GM18858 (cell line): ENCODE data around the gene MDFI.
"Not testable (repeated sequence)": the region's sequence is repeated elsewhere in the genome, so short reads cannot be mapped to it uniquely, and the experiment has no call there.

Experiments used
- ATAC-seq: cut with Tn5 transposase; IDR thresholded peaks from one replicate; pipeline ENCODE4 v1.9.1; 2021; ENCODE audit not compliant: unreplicated experiment

MDFI gene

DNA sequence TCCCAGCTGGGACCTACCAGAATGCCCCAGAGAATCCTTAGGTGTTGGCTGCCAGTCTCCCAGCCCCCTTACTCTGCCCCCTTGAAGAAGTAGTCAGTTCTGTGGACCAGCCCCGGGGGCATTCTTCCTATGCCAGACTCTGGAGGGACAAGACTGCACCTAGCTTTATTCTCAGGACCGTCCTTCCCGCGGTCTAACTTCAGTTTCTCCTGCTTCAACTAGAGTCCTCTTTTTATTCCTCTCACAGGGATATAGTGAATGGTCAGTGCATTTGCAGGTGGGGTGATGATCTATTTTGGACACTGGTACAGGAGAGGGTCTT is 35.9 kb upstream of the MDFI start:
- ATAC-seq: no peak

DNA sequence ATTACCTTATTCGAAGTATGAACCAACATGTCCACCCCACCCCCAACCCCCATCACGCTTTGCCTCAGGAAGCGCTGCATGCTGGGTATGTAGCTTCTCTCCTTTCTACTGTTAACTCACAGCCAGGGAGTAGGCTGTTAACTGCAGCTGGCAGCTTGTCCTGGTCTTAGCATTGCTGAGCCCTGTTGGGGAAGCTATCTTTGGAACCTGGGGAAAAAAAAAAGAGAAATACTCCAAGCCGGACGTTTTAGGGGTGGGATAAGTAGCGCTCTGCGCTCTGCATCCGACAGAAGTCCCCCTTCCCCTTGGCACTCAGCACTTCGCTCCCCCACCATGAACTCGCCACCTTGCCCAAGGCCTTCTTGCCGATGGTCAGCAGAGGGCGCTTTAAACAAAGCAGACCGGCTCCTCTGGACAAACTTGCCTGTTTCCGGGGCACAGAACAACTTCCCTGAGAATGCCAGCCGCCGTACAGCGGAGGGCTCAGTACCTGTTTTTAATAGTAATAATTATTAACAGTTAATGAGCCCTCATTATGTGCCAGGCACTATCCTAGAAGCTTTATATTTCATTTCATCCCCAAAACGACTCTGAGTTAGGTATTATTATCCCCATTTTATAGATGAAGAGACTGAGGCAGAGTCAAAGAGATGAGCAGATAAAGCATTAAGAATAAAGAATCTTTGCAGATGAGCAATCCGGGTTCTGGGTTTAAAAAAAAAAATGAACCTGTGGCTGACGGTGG is 35.2 kb upstream of the MDFI start:
- ATAC-seq: no peak

DNA sequence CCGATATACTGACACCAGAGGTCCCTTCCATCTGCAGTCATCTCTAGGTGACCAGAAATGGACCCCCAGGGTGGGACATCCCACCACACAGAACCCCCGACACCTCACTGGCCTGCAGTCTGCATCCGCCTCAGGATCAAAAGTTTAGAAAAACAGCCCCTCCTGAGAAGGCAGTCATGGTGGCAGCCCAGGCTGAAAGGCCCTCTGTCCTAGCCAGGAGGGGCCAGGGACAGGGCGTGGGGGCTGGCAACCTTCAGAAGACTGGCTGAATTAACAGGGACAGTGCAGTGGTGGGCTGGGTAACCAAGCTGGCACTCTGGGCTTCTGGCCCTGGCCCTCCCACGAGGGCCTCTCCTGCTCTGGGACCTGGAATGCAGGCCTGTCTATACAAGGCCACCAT is 34.3 kb upstream of the MDFI start:
- no peak for ATAC-seq

DNA sequence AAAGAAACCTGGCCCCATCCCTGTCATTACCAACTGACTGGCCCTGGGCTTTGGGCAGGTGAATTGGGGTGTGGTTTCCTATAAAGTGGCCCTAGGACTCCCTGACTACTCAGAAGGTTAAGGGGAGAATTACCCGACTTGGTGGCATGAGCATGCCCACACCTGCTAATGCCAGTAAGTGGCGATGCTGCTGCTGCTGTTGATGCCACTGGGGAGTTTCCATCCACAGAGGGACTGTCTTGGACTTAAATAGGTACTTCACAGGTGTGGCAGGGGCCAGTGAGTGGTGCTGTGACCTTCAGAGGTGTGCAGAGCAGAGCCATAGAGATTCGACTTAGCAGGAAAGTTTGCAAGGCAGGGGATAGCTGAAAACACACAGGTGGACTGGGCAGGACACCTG is 32.6 kb upstream of the MDFI start:
- no peak for ATAC-seq

DNA sequence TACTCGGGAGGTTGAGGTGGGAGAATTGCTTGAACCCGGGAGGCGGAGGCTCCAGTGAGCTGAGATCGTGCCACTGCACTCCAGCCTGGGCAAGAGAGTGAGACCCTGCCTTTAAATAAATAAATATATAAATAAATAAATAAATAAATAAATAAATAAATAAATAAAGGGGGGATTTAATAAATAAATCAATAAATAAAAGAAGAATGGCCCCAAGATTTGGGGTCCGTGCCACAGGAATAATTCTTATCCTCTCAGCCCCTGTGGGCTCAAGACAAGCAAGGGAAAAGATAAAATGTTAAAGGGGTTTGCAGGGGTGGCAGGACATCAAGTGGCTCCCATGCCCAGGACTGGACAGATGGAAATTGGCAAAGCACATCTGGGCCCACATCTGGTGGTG is 31.2 kb upstream of the MDFI start:
- no peak for ATAC-seq

DNA sequence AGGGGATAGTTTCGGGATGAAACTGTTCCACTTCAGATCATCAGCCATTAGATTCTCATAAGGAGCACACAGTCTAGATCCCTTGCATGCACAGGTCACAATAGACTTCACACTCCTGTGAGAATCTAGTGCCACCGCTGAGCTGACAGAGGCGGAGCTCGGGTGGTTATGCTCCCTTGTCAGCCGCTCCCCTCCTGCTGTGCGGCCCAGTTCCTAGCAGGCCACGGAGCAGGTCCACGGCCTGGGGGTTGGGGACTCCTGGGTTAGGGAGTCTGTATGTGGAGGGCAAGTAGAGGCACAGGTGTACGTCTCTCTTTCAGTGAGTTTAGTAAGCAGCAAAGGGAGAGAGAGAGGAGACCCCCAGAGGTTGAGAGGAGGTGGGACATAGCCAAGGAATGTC is 30.5 kb upstream of the MDFI start:
- no peak for ATAC-seq

DNA sequence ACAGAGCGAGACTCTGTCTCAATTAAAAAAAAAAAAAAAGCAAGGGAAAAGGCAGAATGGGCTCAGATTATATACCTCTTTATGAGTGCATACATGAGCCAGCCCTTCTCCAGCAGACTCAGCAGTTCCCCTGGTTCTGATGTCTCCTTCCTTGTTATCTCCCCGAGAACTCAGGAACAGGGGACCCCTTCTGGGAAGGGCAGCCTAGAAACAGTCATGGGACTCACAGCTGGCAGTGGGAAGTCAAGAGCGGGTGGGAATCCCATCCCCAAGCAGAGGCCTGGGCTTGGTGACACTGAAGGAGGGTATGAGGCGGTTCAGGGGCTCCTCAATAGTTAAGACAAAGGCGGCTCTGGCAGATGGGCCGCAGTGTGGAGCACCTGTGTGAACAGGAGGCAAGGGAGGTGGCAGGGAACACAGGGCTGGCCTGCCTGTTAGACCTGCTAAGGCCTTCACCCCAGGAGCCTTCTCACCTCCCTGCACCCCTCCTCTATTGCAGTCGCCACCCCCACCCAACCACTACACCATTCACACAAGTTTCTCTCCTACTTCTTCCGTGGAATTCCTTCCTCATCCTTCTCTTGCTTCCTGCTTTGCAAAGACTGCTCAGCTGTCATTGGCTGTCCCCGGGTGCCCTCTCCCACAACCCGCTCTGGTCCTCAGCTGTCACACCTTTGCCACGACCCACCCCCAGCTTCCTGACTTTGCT is 29.7 kb upstream of the MDFI start:
- ATAC-seq: no peak

DNA sequence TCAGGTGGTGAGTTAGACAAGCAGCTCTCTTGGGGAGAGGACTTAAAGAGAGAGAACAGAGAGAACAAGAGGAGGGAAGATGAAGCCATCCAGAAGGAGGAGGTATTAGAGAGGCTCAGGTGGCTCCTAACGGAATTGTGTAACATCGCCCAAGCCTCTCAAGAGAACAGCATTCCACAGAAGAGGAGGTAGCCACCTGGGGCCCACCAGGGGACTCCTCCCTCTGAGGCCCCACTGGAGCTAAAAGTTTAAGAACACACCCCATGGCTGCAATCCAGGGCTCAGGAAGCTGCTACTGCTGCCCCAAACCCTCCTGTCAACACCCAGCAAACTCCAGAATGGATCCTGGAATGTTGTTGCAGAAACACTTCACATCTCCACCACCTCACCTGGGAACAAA is 23.6 kb upstream of the MDFI start:
- ATAC-seq: no peak

DNA sequence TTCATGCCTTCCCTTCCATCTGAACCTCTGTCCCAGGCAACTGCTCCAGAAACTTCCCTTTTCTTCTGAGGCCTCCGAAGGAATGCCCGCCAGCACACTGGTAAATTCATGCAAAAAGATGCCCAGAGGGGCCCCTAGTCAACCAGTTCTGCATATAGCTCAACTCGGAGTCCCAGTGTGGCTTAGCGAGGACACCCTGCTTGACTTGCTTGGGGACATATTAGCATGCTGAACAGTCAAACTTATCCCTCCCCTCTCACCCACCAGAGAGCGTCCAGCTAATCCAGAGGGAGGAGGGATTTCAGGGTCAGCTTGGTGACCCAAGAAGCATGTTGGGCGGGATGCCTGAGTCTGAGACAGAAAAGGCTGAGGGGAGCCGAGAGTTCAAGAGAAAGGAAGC is 23.0 kb upstream of the MDFI start:
- no peak for ATAC-seq

DNA sequence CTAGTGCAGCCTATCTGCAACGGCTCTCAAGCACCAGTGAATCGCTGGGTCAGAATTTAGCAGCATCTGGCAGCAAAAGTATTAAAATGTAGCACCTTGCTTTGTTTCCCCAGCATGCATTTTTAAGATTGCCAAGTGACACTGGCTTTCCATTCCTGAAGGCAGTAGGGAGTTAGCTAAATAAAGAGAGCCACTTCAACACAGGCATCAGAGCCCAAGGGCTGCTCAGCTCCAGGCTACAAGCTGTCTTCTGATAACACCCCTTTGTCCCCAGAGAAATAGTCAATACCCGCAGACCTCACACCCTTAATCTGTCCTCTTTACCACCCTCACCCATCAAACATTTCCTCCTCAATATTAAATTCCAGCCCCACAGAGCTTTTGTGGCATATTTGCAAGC is 19.7 kb upstream of the MDFI start:
- no peak for ATAC-seq

DNA sequence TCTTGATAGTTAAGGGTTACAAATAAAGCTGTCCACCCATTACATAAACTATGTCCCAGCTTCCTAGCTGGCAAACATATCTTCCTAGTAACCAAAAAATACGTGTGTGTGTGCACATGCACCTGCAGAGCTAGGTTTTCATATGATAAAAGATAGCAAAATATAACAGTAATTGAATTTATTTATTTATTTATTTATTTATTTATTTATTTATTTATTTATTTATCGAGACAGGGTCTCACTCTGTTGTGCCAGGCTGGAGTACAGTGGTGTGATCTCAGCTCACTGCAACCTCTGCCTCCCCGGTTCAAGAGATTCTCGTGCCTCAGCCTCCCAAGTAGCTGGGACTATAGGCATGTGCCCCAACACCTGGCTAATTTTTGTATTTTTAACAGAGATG is 19.1 kb upstream of the MDFI start:
- not testable (repeated sequence) for ATAC-seq

DNA sequence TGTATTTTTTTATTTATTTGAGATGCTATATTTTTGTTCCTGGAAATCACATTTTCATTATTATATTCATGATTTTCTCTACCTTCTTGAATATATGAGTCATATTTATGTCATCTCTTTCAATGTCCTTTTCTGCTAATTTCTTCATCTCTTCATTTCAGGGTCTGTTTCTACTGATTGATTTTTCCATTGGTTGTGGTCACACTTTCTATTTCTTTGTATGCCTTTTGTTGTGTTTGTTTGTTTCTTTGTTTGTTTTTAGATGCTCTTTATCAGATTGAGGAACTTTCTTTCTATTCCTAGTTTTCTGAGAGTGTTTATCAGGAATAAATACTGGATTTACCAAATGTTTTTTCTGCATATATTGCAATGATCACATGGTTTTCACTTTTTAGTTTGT is 16.9 kb upstream of the MDFI start:
- ATAC-seq: no peak

DNA sequence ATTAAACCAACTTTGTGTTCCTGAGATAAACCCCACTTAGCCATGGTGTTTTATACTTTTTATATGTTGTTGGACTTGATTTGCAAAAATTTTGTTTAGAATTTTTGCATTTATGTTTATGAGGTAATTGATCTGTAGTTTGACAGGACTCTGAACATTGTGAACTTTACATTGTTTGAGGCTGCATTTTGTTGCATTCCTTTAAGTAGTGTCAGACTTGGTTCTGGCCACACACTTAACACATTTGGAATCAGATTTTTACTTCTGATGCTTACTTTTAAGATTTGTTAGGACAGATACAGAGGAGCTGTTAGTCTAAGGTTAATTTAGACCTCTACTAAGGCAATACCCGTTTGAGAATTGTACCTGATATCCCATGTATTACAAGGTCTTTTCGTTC is 16.5 kb upstream of the MDFI start:
- ATAC-seq: no peak

DNA sequence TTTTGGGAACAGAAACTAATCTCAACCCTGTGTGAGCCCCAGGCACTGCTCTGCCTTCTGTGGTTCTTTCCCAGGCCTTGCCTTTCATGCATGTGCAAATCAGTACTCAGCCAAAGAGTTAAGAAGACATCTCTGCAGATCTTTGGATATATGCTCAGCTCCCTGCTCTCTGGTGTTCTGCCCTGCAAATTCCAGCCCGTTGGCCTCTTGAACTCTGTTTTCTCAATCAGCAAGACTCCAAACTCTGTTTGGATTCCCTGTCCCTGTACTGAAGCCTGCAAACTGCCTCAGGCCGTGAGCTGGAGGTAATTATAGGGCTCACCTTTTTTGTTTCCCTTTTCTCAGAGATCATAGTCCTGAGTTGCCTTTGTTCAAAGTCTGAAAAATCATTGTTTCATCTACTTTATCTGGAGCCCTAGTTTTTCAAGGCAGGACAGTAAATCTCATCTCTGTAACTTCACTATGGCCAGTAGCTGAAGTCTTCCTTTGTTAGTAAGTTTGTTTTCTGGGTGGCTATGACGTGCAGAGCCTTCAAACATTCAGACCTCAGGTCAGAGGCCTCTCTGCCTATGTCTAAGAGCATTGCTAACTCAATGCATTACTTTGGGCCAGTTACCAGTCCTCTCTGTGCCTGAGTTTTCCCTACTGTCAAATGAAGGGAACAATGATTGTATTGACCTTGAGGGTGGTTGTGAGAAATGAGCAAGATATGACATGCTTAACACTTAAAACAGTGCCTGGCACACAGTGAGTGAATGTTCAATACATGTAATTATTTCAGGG is 15.9 kb upstream of the MDFI start:
- ATAC-seq: no peak

DNA sequence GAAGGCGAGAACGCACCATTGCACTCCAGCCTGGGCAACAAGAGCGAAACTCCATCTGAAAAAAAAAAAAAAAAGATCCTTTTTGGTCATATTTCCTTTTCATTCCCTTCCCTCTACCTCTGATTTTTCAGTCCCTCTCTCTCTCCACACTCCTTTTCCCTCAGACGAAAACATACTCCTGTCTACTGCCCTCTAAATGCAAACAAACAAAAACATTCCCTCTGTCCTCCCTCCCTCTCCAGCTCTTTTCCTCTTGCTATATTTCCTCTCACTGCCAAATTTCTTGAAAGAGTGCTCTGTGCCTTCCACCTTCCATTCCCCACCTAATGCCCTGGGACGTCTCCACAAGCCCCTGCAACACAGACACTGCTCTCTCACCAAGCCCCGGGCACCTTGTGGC is 14.9 kb upstream of the MDFI start:
- ATAC-seq: no peak

DNA sequence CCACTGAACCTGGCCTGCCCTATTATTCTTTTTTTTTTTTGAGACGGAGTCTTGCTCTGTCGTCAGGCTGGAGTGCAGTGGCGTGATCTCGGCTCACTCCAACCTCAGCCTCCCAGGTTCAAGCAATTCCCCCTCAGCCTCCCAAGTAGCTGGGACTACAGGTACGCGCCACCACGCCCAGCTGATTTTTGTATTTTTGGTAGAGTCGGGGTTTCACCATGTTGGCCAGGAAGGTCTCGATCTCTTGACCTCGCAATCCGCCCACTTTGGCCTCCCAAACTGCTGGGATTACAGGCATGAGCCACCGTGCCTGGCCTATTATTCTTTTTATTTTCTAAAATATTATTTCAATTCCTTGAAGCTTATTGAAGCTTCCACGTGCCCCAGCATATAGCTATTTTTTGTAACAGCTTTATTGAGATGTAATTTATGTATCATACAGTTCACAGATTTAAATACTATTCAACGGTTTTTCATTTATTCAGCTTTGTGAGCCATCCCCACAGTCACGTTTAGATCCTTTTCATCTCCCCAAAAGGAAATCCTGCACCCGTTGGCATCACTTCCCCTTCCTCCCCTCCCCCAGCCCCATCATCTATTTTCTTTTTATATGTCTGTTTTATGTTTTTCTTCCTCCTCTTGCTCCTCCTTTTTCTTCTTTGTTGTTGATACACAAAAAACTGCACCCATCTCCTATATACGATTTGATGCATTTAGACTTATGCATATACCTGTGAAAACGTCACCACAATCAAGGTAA is 13.5 kb upstream of the MDFI start:
- no peak for ATAC-seq

DNA sequence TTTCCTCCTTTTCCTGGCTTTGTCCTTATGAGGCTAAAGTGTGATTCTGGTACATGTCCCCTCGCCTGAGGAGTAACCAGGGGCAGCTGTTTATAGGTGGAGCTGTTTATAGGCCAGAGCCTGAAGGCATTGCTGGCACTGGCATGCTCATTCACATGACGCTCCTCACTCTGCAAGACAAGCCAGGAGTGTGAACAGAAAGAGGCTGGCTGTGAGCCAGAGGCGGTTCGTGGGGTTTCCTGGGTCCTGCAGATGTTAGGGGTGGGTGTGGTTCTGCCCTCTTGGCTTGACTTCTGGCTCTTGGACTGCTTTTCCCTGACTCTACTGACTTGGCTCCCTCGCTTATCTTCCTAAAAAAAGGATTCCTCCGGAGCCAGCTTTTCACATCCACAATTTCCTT is 12.8 kb upstream of the MDFI start:
- no peak for ATAC-seq

DNA sequence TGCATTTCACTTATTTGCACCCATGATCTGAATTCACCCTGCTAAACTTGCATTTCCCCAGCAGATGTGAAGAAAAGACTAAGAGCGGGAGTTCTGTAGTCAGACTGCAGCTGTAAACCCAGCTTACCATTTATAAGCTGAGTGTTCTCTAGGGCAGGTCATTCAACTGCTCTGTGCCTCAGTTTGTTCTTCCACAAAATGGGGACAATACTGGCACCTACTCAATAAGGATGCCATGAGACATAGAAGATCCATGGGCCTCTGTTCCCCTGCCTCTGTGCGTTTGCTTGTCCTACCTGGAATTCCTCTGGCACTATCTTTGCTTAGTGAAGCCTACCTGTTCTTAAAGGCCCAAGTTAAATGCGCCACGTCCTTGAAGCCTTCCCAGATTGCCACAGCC is 12.2 kb upstream of the MDFI start:
- no peak for ATAC-seq

DNA sequence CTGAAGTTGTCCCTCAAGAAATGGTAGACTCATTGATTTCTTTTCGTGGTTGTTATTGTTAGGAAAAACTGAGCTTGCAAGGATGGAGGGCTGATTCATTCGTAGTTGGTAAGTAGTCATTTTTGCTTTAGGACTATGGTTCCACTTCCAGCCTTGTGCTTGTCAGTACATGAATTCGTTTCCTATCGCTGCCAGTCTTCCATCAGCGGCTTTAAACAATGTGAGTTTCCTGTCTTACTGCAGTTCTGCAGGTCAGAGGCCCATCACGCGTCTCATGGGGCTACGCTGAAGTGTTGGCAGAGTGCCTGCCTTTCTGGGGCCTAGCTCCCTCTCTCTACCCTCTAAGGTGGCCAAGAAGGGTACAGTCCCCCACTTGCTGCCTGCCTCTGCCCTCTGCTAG is 11.4 kb upstream of the MDFI start:
- no peak for ATAC-seq

DNA sequence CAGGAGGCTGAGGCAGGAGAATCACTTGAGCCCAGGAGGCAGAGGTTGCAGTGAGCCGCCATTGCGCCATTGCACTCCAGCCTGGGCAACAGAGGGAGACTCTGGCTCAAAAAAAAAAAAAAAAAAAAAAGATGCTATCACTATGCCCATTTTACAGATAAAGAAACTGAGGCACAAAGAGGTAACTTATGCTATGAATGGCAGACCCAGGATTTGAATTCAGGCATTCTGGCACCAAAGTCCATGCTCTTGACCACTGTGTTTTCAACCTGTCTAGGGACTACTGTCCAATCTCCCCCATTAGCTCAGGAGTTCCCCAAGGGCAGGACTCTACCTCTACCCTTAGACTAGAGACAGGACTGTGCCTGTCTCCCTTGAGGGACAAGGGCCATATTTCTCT is 9.1 kb upstream of the MDFI start:
- ATAC-seq: no peak

DNA sequence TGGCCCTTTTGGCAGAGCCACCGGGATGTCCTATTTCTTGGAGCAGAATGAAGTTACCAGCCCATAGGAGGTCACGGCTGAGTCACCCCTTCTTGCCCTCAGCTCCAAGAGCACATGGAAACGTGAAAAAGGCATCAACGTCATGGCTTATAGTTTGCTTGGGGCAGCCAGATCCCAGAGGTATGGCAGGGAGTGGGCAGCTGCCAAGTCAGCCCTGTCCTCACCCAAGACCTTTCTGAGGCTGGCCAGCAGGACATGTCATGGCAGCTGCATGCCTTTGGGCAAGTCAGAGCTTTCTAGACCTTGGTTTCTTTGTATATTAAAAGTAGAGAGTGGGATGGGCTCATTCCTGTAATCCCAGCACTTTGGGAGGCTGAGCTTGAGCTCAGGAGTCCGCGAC is 8.2 kb upstream of the MDFI start:
- ATAC-seq: no peak

DNA sequence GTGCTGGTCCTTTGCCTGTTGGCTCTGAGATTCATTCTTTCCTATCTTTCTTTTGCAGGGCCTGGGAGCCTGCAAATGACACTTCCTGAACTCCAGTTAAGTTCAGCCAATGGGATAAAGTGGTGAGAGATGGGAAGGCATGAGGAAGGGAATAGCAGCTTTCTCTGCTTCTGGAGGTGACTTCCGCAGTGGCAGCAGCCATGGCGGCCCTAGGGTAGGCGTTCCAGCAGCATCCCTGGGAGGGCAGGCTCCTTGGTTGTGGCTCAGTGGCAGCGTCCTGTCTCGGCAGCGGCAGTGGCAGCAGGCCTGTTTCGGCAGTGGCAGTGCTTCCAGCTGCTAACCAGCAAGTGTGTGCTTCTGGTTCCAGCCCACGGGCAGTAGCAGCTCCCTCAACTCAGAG is 7.3 kb upstream of the MDFI start:
- ATAC-seq: no peak
